ENCODE results near the gene MGAT5.

MGAT5 gene

GRCh38 chr2:134399096-134399495 lies 145.2 kb downstream of the MGAT5 start:
- no peak for DNase-seq (ENCODE audit: low spot score)

GRCh38 chr2:134401081-134401497 lies 147.2 kb downstream of the MGAT5 start:
- no peak for DNase-seq (ENCODE audit: low spot score)

- no peak for DNase-seq (ENCODE audit: low spot score)
Measured at GRCh38 chr2:134401789-134402188, 147.9 kb downstream of the MGAT5 start.

GRCh38 chr2:134402410-134402809 lies 148.5 kb downstream of the MGAT5 start:
- no peak for DNase-seq (ENCODE audit: low spot score)

GRCh38 chr2:134405611-134406081 lies 151.8 kb downstream of the MGAT5 start:
- DNase-seq (ENCODE audit: low spot score), result no peak

GRCh38 chr2:134406311-134406710 lies 152.4 kb downstream of the MGAT5 start:
- DNase-seq (ENCODE audit: low spot score), result no peak

GRCh38 chr2:134406736-134407135 lies 152.9 kb downstream of the MGAT5 start:
- no peak for DNase-seq (ENCODE audit: low spot score)

GRCh38 chr2:134407154-134407890 lies 153.4 kb downstream of the MGAT5 start:
- no peak for DNase-seq (ENCODE audit: low spot score)

- DNase-seq (ENCODE audit: low spot score), result no peak
Measured at GRCh38 chr2:134408386-134408785, 154.5 kb downstream of the MGAT5 start.

GRCh38 chr2:134408791-134409190 lies 154.9 kb downstream of the MGAT5 start:
- DNase-seq (ENCODE audit: low spot score), result no peak

- no peak for DNase-seq (ENCODE audit: low spot score)
Measured at GRCh38 chr2:134410006-134410405, 156.1 kb downstream of the MGAT5 start.

- DNase-seq (ENCODE audit: low spot score), result no peak
Measured at GRCh38 chr2:134410831-134411231, 157.0 kb downstream of the MGAT5 start.

GRCh38 chr2:134411279-134411827 lies 157.5 kb downstream of the MGAT5 start:
- DNase-seq (ENCODE audit: low spot score), result peak; percentile 29

GRCh38 chr2:134411828-134412638 lies 158.2 kb downstream of the MGAT5 start:
- DNase-seq (ENCODE audit: low spot score), result peak; percentile 96

- DNase-seq (ENCODE audit: low spot score), result no peak
Measured at GRCh38 chr2:134412639-134412999, 158.7 kb downstream of the MGAT5 start.

- no peak for DNase-seq (ENCODE audit: low spot score)
Measured at GRCh38 chr2:134413430-134413829, 159.6 kb downstream of the MGAT5 start.

GRCh38 chr2:134413912-134414311 lies 160.0 kb downstream of the MGAT5 start:
- DNase-seq (ENCODE audit: low spot score), result no peak

- no peak for DNase-seq (ENCODE audit: low spot score)
Measured at GRCh38 chr2:134416018-134416417, 162.1 kb downstream of the MGAT5 start.

- DNase-seq (ENCODE audit: low spot score), result no peak
Measured at GRCh38 chr2:134416637-134417036, 162.8 kb downstream of the MGAT5 start.

- DNase-seq (ENCODE audit: low spot score), result no peak
Measured at GRCh38 chr2:134417968-134418582, 164.2 kb downstream of the MGAT5 start.

- DNase-seq (ENCODE audit: low spot score), result no peak
Measured at GRCh38 chr2:134420259-134420658, 166.4 kb downstream of the MGAT5 start.

- DNase-seq (ENCODE audit: low spot score), result no peak
Measured at GRCh38 chr2:134420920-134421319, 167.0 kb downstream of the MGAT5 start.
